AG20443 (cell line): ENCODE results near the gene CPNE6.
A peak's percentile ranks its signal among the peaks of the same experiment; 100 is the strongest.

Experiments used
- DNase-seq: peaks from one replicate; pipeline ENCODE4 v3.0.0; 2012; ENCODE audit warnings: low spot score, mixed read lengths

The CPNE6 gene

DNA sequence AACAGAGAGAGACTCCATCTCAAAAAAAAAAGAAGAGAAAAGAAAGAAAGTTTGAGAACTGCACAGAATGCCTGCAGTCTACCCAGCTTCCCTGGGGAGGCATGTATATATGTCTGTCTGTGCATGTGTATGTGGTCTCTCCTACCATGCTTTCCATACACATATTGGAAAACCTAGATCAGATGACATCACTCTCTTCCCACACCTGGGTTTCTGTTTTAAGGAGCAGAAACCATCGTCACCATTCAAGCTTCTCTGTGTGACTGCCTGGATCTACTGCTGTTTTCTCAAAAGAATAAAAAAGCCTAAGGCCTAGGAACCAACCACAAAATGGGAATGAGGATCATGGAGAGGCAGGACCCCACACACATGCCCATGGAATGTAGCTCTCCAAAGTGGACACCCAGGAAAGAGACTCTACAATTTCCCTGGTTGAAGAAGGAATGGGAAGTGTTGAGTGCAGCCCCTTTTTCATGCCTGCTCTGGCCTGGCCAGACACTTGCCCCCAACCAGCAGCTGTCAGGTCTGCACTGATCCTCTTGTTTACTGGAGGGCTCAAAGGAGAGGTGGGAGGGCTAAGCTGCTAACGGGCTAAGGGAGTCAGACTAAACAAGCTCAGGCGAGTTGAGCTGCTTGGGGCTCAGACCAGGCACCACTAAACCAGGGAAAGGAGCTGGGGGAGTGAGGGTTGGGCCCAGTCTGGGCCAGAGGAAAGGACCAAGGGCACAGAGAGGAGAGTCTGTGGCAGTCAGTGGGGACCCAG, 15.0 kb downstream of the CPNE6 start:
- no peak for DNase-seq

DNA sequence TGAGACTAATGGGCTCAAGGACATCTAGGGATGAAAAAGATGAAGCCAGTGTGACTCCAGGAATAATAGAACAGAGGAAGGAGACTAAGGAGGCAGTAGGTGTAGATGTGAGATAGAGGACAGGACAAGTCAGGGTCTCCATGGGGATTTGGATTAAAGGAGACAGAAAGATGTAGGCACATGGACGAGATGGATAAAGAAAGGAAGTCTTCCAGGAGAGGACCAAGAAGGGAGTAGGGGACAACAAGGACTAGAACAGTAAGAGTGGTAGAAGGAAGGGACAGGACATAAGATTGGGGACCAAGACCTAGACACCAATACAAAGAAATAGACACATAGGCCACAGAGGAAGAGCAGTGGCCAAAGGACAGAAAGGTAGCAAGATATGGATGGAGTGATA, 15.6 kb downstream of the CPNE6 start:
- DNase-seq, result no peak

- no peak for DNase-seq
Observed at GRCh38 chr14:24088095-24088494, 16.7 kb downstream of the CPNE6 start.

DNA sequence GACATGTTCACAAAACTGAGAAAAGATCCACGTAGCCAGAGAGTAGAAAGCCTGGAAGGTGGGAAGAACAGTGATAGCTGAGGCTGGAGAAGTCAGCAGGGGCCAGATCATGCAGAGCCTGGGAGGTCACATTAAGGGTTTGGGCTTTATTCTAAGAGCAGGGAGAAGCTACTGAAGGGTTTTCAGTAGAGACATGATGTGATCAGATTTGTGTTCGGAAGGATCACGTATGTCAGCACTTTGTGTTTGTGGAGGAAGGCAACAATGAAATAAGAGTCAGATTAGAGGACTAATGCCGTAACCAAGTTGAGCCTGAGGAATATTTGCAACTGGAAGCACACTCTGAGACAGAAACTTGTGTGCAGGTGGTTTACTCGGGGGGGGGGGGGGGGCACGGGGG, 18.5 kb downstream of the CPNE6 start:
- DNase-seq, result no peak

- DNase-seq, result no peak
Observed at GRCh38 chr14:24092110-24092504, 20.7 kb downstream of the CPNE6 start.

DNA sequence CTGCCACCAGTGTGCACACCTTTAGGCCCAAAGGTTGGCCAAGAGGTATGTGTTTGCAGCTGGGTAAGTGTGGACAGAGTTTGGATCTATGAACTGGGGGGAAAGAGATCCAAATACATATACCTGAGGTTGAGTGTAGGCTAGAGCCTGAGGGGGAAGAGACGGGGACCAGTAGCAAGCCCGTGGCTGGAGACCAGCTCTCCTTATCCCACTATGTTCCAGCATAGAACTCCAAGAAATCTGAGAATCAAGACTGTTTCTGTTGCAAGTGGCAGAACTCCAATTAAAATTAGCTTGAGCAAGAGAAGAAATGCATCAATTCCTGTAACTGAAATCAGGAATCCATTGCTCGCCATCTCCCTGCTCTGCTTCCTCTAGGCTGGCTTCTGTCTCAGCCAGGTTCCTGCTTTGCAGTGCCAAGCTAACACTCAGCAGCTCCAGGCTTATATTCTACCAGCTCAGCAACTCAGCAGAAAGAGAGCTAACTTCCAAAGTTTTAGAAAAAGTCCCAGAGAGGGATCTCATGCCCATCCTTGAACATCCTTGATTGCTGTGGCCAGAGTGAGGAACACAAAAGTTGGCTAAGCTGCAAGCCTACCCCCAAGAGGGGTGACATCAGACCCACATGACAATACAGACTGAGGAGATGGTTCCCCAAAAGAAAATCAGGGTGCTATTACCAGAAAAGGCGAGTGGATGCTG, 21.3 kb downstream of the CPNE6 start:
- no peak for DNase-seq

DNA sequence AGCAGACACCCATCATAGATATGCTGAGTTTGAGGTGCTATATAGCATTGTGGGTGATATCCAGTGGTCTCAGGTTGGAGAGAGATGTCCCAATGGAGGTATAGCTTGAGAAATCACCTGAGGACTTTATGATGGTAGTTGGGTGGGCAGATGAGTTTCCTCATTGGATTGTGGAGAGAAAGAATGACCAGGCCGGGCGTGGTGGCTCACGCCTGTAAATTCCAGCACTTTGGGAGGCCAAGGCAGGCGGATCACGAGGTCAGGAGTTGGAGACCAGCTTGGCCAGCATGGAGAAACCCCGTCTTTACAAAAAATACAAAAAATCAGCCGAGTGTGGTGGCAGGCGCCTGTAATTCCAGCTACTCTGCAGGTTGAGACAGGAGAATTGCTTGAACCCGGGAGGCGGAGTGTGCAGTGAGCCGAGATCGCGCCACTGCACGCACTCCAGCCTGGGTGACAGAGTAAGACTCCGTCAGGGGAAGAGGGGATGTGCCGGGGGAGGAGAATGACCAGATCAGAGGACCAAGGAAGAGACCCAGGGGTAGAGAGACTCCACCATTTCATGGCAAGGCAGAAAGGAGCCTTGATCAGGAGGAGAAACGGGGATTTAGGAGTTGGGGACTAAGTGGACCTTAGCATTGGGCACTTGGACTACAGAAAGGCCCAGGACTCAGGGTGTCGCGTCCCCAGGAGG, 22.0 kb downstream of the CPNE6 start:
- DNase-seq, result no peak

GRCh38 chr14:24093901-24094840, 22.8 kb downstream of the CPNE6 start, which contains the start of gene PCK2:
Gene PCK2, plus strand, starts transcription at chr14:24094311. Its CDS starts 95 bp downstream, at chr14:24094406.
- peak; percentile 98 for DNase-seq

GRCh38 chr14:24094841-24095270, 23.5 kb downstream of the CPNE6 start:
- DNase-seq, result no peak

- peak; percentile 77 for DNase-seq
Observed at GRCh38 chr14:24095271-24096068, 24.1 kb downstream of the CPNE6 start.

- DNase-seq, result no peak
Observed at GRCh38 chr14:24096545-24097181, 25.3 kb downstream of the CPNE6 start.

DNA sequence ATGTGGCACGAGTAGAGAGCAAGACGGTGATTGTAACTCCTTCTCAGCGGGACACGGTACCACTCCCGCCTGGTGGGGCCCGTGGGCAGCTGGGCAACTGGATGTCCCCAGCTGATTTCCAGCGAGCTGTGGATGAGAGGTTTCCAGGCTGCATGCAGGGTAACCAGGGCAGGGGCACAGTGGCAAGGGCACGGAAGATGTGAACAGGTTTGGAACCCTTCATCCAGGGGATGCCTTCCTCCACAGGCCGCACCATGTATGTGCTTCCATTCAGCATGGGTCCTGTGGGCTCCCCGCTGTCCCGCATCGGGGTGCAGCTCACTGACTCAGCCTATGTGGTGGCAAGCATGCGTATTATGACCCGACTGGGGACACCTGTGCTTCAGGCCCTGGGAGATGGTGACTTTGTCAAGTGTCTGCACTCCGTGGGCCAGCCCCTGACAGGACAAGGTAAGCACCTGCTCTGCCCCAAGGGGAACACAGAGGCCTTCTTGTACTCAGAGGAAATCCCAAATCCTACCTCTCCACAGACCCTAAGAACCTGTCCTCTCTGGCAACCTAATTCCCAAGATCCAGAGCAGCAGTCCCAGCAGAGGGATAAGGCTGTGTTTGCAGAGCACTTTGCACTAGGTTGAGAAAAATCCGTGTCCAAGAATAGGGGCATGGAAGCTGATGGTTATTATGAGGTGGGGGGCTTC, 27.0 kb downstream of the CPNE6 start:
- no peak for DNase-seq

- no peak for DNase-seq
Observed at GRCh38 chr14:24098927-24099813, 27.8 kb downstream of the CPNE6 start.

- DNase-seq, result no peak
Observed at GRCh38 chr14:24100197-24100981, 29.0 kb downstream of the CPNE6 start.

DNA sequence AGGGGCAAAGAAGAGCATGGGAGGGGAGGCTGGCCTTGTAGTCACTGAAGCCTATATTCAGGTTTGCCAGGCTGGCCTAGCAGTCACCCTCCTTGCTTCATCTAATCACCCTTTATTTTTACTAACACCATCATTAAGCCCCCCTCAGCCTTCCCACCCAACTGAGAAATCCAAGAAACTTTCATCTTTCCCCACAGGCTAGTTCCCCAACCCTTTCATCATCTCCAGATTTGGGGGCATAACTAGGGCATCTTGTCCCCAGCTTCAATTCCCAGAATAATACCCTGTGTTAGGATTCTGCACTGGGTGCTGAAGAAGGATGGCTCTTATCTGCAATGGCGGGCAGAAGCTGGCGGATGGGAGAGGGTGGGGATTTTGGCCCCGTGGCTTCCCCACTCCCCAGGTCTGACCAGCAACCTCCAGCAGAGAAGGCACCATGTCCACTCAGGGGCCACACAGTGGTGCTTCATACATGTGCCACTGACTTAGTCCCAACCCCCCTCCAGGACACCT, 29.7 kb downstream of the CPNE6 start:
- no peak for DNase-seq

- no peak for DNase-seq
Observed at GRCh38 chr14:24102357-24103048, 31.1 kb downstream of the CPNE6 start.

- DNase-seq, result no peak
Observed at GRCh38 chr14:24103451-24103850, 32.1 kb downstream of the CPNE6 start.
